Neural progenitor cell (in vitro differentiated cells): ENCODE results near the gene NDUFS8. TPM values are rescaled to one million over a fixed set of nuclear protein-coding genes. Genes with fewer than 3 reads are reported as not detected.

Experiments
- DNase-seq: peaks from one replicate; pipeline ENCODE4 v3.0.0-alpha.2; 2016; ENCODE audit warnings: low spot score
- H2AFZ ChIP-seq: fragments of 200-600 bp; sonication (generic); replicated peaks from 2 replicates; pipeline ENCODE4 v1.6.1; 2016; ENCODE audit warnings: antibody characterized with exemption
- H3F3A ChIP-seq: fragments of 200-600 bp; sonication (generic); 2 replicates; pipeline ENCODE4 v1.6.1; 2016; ENCODE audit warnings: antibody characterized with exemption, low read depth
- H3K27ac ChIP-seq: fragments of 200-600 bp; sonication (generic); 2 replicates; pipeline ENCODE4 v1.5.1; 2016; ENCODE audit warnings: mild to moderate bottlenecking
- H3K27me3 ChIP-seq: fragments of 200-600 bp; sonication (generic); 2 replicates; pipeline ENCODE4 v1.6.1; 2016; ENCODE audit warnings: mild to moderate bottlenecking, moderate library complexity
- H3K36me3 ChIP-seq: fragments of 200-600 bp; sonication (generic); 2 replicates; pipeline ENCODE4 v1.5.1; 2016
- H3K4me1 ChIP-seq: fragments of 200-600 bp; sonication (generic); 2 replicates; pipeline ENCODE4 v1.6.1; 2016; ENCODE audit warnings: mixed run types
- H3K4me2 ChIP-seq: fragments of 200-600 bp; sonication (generic); 2 replicates; pipeline ENCODE4 v1.6.1; 2016
- H3K4me3 ChIP-seq: fragments of 200-600 bp; sonication (generic); 2 replicates; pipeline ENCODE4 v1.5.1; 2016
- H3K79me2 ChIP-seq: fragments of 200-600 bp; sonication (generic); 2 replicates; pipeline ENCODE4 v1.6.1; 2016; ENCODE audit warnings: low read depth
- H3K9ac ChIP-seq: fragments of 200-600 bp; sonication (generic); 2 replicates; pipeline ENCODE4 v1.6.1; 2016
- H3K9me3 ChIP-seq: fragments of 200-600 bp; sonication (generic); 2 replicates; pipeline ENCODE4 v1.5.1; 2016; ENCODE audit warnings: low read depth
- H4K20me1 ChIP-seq: fragments of 200-600 bp; sonication (generic); 2 replicates; pipeline ENCODE4 v1.6.1; 2016; ENCODE audit warnings: low read depth
- H3K27ac Mint-ChIP-seq: 3 replicates; pipeline ENCODE4 v1.8.0; 2021; ENCODE audit warnings: mixed read lengths
- H3K27me3 Mint-ChIP-seq: 2 replicates; pipeline ENCODE4 v1.8.0; 2022; ENCODE audit warnings: low read depth, mild to moderate bottlenecking, inconsistent platforms, moderate library complexity, mixed read lengths; ENCODE audit not compliant: insufficient read depth
- H3K36me3 Mint-ChIP-seq: 3 replicates; pipeline ENCODE4 v1.8.0; 2021; ENCODE audit warnings: mixed read lengths
- H3K4me1 Mint-ChIP-seq: 3 replicates; pipeline ENCODE4 v1.8.0; 2021; ENCODE audit warnings: mixed read lengths
- H3K4me3 Mint-ChIP-seq: 3 replicates; pipeline ENCODE4 v1.8.0; 2021; ENCODE audit warnings: mild to moderate bottlenecking, moderate library complexity, mixed read lengths
- H3K9me3 Mint-ChIP-seq: 3 replicates; pipeline ENCODE4 v1.8.0; 2020; ENCODE audit warnings: mixed read lengths
- CTCF ChIP-seq: fragments of 200-600 bp; sonication (generic); IDR thresholded peaks from 2 replicates; pipeline ENCODE4 v1.5.1; 2017; ENCODE audit warnings: antibody characterized with exemption, mild to moderate bottlenecking
- EZH2 ChIP-seq: fragments of 200-600 bp; sonication (generic); IDR thresholded peaks from 2 replicates; pipeline ENCODE4 v1.6.1; 2017; ENCODE audit warnings: antibody characterized with exemption, mild to moderate bottlenecking, moderate library complexity
- EZH2phosphoT487 ChIP-seq: fragments of 200-600 bp; sonication (generic); IDR thresholded peaks from 2 replicates; pipeline ENCODE4 v1.6.1; 2017; ENCODE audit warnings: antibody characterized with exemption
- total RNA-seq: library from RNA; depleted of rRNA; stranded (reverse); fragments of >200 nt; gene quantifications from 2 replicates; pipeline ENCODE4 v1.2.3, GENCODE V29; 2015; ENCODE audit warnings: low replicate concordance

NDUFS8 gene
- total RNA-seq, 1 donor from 2014 or later, result 46.7 TPM

GRCh38 chr11:68053981-68054812 is 23.7 kb downstream of the NDUFS8 start:
- no peak for DNase-seq
- H3K4me1 ChIP-seq, result peaks cover 3% of the 10 kb centered on the region
- H3K9me3 Mint-ChIP-seq, result no peaks in the 10 kb centered on the region
- H3K36me3 Mint-ChIP-seq, result peaks cover 13% of the 10 kb centered on the region
- no peaks in the 10 kb centered on the region for H3F3A ChIP-seq
- peaks cover 17% of the 10 kb centered on the region for H3K4me1 Mint-ChIP-seq
- no peak overlapping the region for H3K27ac Mint-ChIP-seq
- no peak overlapping the region for H3K4me3 Mint-ChIP-seq
- peaks cover 7% of the 10 kb centered on the region for H3K36me3 ChIP-seq
- no peaks in the 10 kb centered on the region for H3K9me3 ChIP-seq
- H3K27me3 ChIP-seq, result no peaks in the 10 kb centered on the region
- peaks cover 6% of the 10 kb centered on the region for H3K27me3 Mint-ChIP-seq
- no peak overlapping the region for H3K27ac ChIP-seq
- no peak overlapping the region for H2AFZ ChIP-seq
- H3K79me2 ChIP-seq, result no peaks in the 10 kb centered on the region
- no peaks in the 10 kb centered on the region for H4K20me1 ChIP-seq
- no peak overlapping the region for H3K9ac ChIP-seq
- no peak for TF ChIP-seq EZH2
- TF ChIP-seq CTCF, result no peak
- TF ChIP-seq EZH2phosphoT487, result no peak
- no peak overlapping the region for H3K4me3 ChIP-seq
- no peak overlapping the region for H3K4me2 ChIP-seq

GRCh38 chr11:68056317-68057285 is 26.1 kb downstream of the NDUFS8 start:
- peaks cover 25% of the 10 kb centered on the region for H3K36me3 Mint-ChIP-seq
- H3K4me3 ChIP-seq, result no peak overlapping the region
- no peak overlapping the region for H3K27ac ChIP-seq
- H3K9me3 ChIP-seq, result no peaks in the 10 kb centered on the region
- H3K4me1 ChIP-seq, result no peaks in the 10 kb centered on the region
- no peaks in the 10 kb centered on the region for H3K79me2 ChIP-seq
- H3K9ac ChIP-seq, result no peak overlapping the region
- no peaks in the 10 kb centered on the region for H3K9me3 Mint-ChIP-seq
- peaks cover 14% of the 10 kb centered on the region for H3K4me1 Mint-ChIP-seq
- H2AFZ ChIP-seq, result no peak overlapping the region
- H3F3A ChIP-seq, result no peaks in the 10 kb centered on the region
- peaks cover 7% of the 10 kb centered on the region for H3K36me3 ChIP-seq
- no peaks in the 10 kb centered on the region for H3K27me3 ChIP-seq
- no peak overlapping the region for H3K4me3 Mint-ChIP-seq
- H3K27ac Mint-ChIP-seq, result no peak overlapping the region
- no peak for DNase-seq
- TF ChIP-seq CTCF (no peak), EZH2phosphoT487 (no peak), EZH2 (no peak)
- H3K4me2 ChIP-seq, result no peak overlapping the region
- no peaks in the 10 kb centered on the region for H4K20me1 ChIP-seq
- H3K27me3 Mint-ChIP-seq, result peaks cover 6% of the 10 kb centered on the region

- Mint-ChIP-seq H3K27ac (no peak overlapping the region), H3K27me3 (peaks cover 3% of the 10 kb centered on the region), H3K4me3 (no peak overlapping the region), H3K36me3 (peaks cover 35% of the 10 kb centered on the region), H3K4me1 (peaks cover 6% of the 10 kb centered on the region), H3K9me3 (no peaks in the 10 kb centered on the region)
- no peaks in the 10 kb centered on the region for H3K9me3 ChIP-seq
- no peaks in the 10 kb centered on the region for H3F3A ChIP-seq
- no peaks in the 10 kb centered on the region for H3K27me3 ChIP-seq
- no peak for DNase-seq
- no peak overlapping the region for H3K27ac ChIP-seq
- H3K4me3 ChIP-seq, result no peak overlapping the region
- no peaks in the 10 kb centered on the region for H3K4me1 ChIP-seq
- no peaks in the 10 kb centered on the region for H3K79me2 ChIP-seq
- H3K4me2 ChIP-seq, result no peak overlapping the region
- H3K9ac ChIP-seq, result no peak overlapping the region
- TF ChIP-seq EZH2phosphoT487 (no peak), EZH2 (no peak), CTCF (no peak)
- H3K36me3 ChIP-seq, result peaks cover 7% of the 10 kb centered on the region
- H2AFZ ChIP-seq, result no peak overlapping the region
- no peaks in the 10 kb centered on the region for H4K20me1 ChIP-seq
Observed at GRCh38 chr11:68057807-68058206, 27.3 kb downstream of the NDUFS8 start.
